NK-92 (cell line): ENCODE results near the gene RMDN2.

ENCODE experiments used
- DNase-seq: peaks from one replicate; lab custom pipeline; 2025; ENCODE audit not compliant: unreplicated experiment; lab: John Stamatoyannopoulos, UW

The RMDN2 gene

GRCh38 chr2:37896319-37896718, 28.8 kb upstream of the RMDN2 start:
- no peak for DNase-seq

GRCh38 chr2:37897511-37897910, 27.6 kb upstream of the RMDN2 start:
- no peak for DNase-seq

GRCh38 chr2:37898448-37898847, 26.6 kb upstream of the RMDN2 start:
- no peak for DNase-seq

GRCh38 chr2:37902991-37903390, 22.1 kb upstream of the RMDN2 start:
- DNase-seq, result no peak

GRCh38 chr2:37904425-37904824, 20.7 kb upstream of the RMDN2 start:
- no peak for DNase-seq

- DNase-seq, result no peak
Observed at GRCh38 chr2:37904993-37905392, 20.1 kb upstream of the RMDN2 start.

GRCh38 chr2:37906131-37906530, 19.0 kb upstream of the RMDN2 start:
- DNase-seq, result no peak

GRCh38 chr2:37907501-37908225, 17.4 kb upstream of the RMDN2 start:
- no peak for DNase-seq

- DNase-seq, result no peak
Observed at GRCh38 chr2:37911296-37911873, 13.7 kb upstream of the RMDN2 start.

GRCh38 chr2:37912056-37912455, 13.0 kb upstream of the RMDN2 start:
- DNase-seq, result no peak

- DNase-seq, result no peak
Observed at GRCh38 chr2:37912616-37913015, 12.5 kb upstream of the RMDN2 start.

GRCh38 chr2:37914340-37914739, 10.7 kb upstream of the RMDN2 start:
- no peak for DNase-seq

- no peak for DNase-seq
Observed at GRCh38 chr2:37915773-37916172, 9.3 kb upstream of the RMDN2 start.

GRCh38 chr2:37916512-37917082, 8.5 kb upstream of the RMDN2 start:
- no peak for DNase-seq

GRCh38 chr2:37917281-37918228, 7.5 kb upstream of the RMDN2 start:
- DNase-seq, result no peak

- no peak for DNase-seq
Observed at GRCh38 chr2:37918742-37919186, 6.3 kb upstream of the RMDN2 start.

GRCh38 chr2:37919631-37920032, 5.5 kb upstream of the RMDN2 start:
- DNase-seq, result no peak

- DNase-seq, result no peak
Observed at GRCh38 chr2:37920570-37920969, 4.5 kb upstream of the RMDN2 start.

- DNase-seq, result no peak
Observed at GRCh38 chr2:37921781-37922180, 3.3 kb upstream of the RMDN2 start.

GRCh38 chr2:37923308-37924055, 1.6 kb upstream of the RMDN2 start:
- no peak for DNase-seq

- no peak for DNase-seq
Observed at GRCh38 chr2:37926635-37927034, 1.5 kb downstream of the RMDN2 start.
